C4-2B (cell line): Measurements from ENCODE around the gene RILPL1.
"Not testable (repeated sequence)": the region's sequence is repeated elsewhere in the genome, so short reads cannot be mapped to it uniquely, and the experiment has no call there.

Experiments
- H3K27ac ChIP-seq: fragments of 450-650 bp; 2 replicates; pipeline ENCODE4 v1.5.1; 2017
- CTCF ChIP-seq: fragments of 450-650 bp; conservative IDR thresholded peaks from 2 replicates; pipeline ENCODE4 v1.5.1; 2017; ENCODE audit warnings: mild to moderate bottlenecking
- ZFX ChIP-seq: fragments of 450-650 bp; IDR thresholded peaks from 2 replicates; pipeline ENCODE4 v1.6.1; 2017

The RILPL1 gene

GRCh38 chr12:123468786-123469185 is 64.7 kb downstream of the RILPL1 start:
- TF ChIP-seq CTCF, result no peak
- no peak for TF ChIP-seq ZFX
- no peak overlapping the region for H3K27ac ChIP-seq

DNA sequence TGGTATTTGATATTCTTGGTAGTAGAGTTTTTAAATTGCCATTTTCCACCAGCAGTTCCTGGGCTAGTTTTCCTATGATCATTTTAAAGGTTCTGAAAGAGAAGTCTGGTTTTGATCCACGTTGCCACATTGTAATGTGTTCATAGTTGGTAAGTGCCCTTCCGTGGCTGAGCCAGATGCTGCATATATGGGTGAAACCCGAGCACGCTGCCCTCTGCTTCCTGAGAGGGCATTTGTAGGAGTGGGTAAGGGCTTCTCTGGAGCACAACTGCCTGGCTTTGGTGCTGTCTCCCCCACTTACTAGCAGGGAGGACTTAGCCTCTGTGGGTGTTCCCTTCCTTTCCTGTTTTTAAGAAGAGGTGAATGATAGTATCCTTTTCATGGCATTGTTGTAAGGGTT is 68.4 kb downstream of the RILPL1 start:
- no peak overlapping the region for H3K27ac ChIP-seq
- TF ChIP-seq ZFX (no peak), CTCF (no peak)

DNA sequence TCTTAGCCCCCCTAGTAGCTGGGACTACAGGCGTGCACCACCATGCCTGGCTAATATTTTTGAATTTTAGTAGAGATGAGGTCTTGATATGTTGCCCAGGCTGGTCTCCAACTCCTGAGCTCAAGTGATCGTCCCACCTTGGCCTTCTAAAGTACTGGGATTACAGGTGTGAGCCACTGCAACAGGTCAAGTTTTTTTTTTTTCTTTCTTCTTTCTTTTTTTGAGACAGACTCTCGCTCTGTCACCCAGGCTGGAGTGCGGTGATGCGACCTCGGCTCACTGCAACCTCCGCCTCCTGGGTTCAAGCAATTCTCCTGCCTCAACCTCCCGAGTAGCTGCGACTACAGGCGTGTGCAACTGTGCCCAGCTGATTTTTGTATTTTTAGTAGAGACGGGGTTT is 70.3 kb downstream of the RILPL1 start:
- H3K27ac ChIP-seq, result not testable (repeated sequence)

DNA sequence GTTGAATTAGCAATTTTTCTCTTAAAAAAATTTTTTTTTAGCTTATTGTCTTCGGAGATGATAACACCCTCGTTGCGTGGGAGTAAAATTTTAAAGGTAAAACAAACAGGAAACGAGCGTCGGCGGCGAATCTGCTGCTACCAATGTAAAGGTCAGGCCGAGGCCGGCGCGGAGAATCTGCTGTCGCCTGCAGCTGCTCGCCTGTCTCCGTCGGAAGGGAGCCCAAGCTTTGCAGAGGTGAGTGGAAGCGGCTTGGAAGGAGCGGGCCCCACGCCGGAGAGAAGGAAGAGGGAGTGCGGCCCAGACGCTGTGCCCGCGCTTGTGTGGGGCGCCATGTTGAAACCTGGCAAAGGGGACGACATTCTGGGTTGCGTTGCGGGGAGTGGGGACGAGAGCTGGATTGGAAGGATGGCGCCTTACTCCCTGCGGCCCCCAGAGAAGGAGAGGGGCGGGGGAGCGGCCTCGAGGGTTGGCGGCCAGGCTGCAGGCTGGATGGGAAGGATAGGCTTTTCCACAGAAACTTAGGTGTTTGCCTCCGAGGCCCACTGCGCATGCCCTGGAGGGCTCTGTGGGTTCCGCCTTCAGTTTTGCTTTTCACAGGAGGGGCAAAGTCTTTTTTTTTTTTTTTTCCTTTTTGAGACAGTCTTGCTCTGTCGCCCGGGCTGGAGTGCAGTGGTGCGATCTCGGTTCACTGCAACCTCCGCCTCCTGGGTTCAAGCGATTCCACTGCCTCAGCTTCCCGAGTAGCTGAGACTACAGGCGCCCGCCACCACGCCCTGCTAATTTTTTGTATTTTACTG is 75.3 kb downstream of the RILPL1 start, which contains the start of gene SNRNP35:
Gene SNRNP35 (plus strand): TSS at position 160 of the 800 bp plus-strand sequence. CDS start 7,402 bp downstream, outside the sequence.
- peak within 1 kb of the TSS; percentile 94 for H3K27ac ChIP-seq
- TF ChIP-seq ZFX (peak; percentile 71; the same call in 1 of the 2 replicates), CTCF (no peak)

DNA sequence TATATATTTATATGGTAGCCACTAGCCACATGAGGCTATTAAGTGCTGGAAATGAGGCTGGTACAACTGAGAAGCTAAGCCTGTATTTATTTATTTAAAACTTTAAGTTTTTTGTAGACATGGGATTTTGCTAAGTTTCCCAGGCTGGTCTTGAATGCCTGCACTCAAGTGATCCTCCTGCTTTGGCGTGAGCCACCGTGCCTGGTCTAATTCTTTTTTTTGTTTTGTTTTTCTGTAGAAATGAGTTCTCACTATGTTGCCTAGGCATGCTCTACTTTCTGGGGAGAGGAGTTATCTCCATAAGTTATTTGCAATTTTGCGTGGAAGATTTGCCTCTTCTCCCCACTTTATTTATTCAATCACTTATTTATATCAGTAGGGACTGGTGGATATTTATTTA is 80.4 kb downstream of the RILPL1 start:
- TF ChIP-seq CTCF (no peak), ZFX (no peak)
- no peak overlapping the region for H3K27ac ChIP-seq

GRCh38 chr12:123452276-123452550 is 81.3 kb downstream of the RILPL1 start:
- H3K27ac ChIP-seq, result not testable (repeated sequence)

DNA sequence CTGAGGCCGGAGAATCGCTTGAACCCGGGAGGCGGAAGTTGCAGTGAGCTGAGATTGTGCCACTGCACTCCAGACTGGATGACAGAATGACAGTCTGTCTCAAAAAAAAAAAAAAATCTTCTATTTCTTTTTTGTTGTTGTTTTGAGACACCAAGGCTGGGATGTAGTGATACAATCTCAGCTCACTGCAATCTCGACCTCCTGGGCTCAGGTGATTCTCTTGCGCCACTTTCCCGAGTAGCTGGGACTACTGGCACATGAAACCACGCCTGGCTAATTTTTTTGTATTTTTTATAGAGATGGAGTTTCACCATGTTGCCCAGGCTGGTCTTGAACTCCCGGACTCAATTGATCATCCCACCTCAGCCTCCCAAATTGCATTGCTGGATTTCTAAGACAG is 82.9 kb downstream of the RILPL1 start:
- no peak for TF ChIP-seq ZFX
- H3K27ac ChIP-seq, result no peak overlapping the region

DNA sequence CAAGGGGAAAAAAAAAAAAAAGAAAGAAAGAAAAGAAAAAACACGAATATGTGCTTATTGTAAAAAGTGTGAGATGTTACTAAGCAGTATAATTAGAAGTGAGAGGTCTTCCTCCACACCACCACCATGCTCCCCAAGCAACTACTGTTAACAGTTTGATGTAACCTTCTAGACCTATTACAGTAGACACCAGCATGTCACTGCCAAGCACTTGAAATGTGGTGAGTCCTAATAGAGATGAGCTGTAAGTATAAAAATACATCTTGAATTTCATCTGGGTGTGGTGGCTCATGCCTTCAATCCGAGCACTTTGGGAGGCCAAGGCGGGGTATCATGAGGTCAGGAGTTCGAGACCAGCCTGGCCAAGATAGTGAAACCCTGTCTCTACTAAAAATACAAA is 83.7 kb downstream of the RILPL1 start:
- no peak overlapping the region for H3K27ac ChIP-seq
- TF ChIP-seq CTCF, result no peak

DNA sequence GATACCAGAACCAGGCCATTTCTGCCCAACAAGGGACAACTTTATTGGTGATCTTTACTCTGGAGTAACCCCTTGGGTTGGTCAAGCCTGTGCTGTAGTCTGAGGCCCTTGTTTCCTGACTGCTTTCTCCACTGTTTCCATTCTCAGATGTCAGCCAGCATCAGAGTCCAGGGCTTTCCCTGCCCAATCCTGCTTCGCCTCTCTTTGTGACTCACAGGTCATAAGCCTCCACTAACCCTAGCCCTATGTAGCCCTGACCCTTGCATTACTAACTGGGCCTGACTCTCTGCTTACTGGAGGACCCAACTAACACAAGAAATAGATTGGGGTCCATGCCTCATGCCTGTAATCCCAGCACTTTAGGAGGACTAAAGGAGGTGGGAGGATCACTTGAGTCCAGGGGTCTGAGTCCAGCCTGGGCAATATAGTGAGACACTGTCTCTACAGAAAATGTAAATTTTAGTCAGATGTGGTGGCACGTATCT is 84.2 kb downstream of the RILPL1 start:
- no peak for TF ChIP-seq CTCF
- TF ChIP-seq ZFX, result no peak
- no peak overlapping the region for H3K27ac ChIP-seq
